Skin of body (tissue), 2 donors: Measurements from ENCODE around the gene RNPS1. TPM values are rescaled to one million over a fixed set of nuclear protein-coding genes. Genes with fewer than 3 reads are reported as not detected.

Experiments used
- DNase-seq: peaks from one replicate; lab custom pipeline; 2025; lab: John Stamatoyannopoulos, UW
- total RNA-seq: library from RNA; depleted of rRNA; stranded (reverse); fragments of >200 nt; gene quantifications from one replicate; pipeline ENCODE4 v1.2.3, GENCODE V29; 2014

RNPS1 gene
- total RNA-seq, 1 donor from 2014 or later = 57.3 TPM

DNA sequence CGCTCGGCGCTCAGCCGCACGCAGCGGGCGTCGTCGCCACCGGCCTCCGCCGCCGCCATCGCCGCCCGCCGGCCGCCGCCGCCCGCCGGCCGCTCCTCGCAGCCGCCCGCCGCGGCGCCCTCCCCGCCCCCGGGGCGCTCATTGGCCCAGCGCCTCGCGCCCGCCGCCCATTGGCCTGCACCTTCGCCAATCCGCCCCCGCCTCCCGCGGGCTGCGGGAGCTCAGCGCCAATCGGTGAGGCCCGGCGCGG lies 53.3 kb downstream of the RNPS1 start, which contains the start of gene PGP:
Gene PGP, minus strand, starts transcription at position 122 of the 250 bp plus-strand sequence. Its CDS starts 63 bp downstream, at position 59.
- no peak for DNase-seq

DNA sequence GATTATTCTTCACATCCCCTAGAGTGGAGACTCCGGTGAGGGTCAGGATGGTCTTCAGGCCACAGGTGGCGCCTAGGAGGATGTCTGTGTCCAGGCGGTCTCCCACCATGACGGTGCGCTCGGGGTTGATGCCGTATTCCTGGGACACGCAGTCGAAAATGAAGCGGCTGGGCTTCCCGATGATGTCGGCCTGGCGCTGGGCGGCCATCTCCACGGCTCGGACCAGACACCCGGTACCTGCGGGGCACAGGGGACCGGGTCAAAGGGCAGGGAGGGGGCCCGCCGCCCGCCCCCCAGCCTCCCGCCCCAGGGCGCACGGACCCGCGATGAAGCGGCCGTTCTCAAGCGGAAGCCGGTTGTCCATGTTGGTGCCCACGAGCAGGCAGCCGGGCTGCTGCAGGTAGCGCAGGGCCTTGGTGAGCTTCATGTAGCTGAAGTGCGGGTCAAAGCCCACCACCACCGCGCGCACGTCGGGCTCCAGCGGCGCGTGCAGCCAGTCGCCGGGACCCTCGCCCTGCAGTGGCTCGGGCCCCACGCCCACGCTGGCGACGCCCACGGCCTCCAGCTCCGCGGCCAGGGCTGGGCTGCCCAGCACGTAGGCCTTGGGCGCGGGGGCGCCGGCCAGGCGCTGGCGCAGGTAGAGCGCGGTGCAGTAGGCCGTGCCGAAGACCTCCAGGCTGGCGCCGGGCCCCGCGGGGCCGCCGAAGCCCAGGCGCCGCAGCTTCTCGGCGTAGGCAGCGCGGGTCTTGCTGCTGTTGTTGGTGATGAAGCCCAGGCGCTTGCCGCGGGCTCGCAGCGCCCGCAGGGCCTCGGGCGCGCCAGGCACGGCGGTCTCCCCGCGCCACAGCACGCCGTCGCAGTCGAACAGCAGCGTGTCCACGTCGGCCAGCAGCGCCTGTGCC lies 53.9 kb downstream of the RNPS1 start:
- DNase-seq = no peak

DNA sequence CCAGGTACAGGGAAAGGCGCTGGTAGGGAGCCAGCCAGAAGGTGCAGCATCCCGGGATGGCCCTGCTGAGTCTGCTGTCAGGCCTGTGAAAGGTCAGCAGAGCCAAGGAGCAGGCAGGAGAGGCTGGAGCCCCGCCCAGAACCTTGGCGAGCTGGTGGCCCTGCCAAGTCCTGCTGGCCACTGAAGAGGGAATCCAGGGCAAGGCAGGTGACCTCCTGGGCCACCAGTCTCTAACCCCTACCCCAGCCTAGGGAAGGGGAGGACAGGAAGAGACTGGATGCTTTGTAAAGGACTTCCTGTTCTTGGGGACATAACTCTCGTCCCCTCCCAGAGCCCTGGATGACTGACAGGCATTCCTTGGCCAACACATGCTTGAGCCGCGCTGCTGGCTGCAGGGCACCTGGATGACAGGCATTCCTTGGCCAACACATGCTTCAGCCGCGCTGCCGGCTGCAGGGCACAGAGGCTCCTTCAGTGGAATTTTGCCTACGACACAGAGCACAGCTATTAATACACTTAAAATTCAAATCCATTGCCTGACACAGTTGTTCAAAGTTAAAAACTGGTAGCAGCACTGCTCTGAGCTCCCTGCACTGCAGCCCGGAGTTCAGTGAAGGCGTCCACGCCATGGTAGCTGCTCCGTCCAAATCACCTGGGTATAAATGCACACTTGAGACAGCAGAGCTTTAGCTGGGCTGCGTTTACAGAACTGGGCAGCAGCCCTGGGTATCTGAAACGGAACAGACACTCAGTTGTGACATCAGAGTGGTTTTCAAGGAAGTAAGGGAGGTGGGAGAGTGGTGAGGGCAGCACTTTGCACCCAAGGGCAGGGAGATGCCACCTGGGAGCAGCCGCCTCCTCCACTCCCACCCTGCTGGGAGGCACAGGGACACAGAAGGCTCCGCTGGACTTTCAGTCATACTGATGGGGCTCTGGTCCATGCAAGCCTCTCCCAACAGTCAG lies 55.3 kb downstream of the RNPS1 start:
- peak; percentile 15 for DNase-seq

DNA sequence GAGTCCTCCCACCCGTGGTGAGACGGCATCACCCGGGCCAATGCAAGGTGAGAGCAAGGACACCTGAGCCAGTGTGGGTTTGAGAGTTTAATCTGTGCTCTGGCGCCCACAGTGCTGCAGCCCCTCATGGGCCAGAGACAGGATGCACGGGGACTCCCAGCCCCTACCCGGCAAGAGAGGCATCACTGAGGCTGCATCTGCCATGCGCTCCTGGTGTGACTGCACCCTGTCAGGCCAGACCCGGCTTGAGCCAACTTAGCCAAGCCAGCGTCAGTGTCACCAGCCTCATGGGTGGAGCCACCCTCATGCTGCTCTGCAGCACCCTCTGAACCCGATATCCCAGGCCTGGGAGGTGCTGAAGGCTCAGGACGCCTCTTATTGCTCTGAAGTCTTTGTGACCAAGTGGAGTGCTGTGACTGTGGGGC lies 56.0 kb downstream of the RNPS1 start:
- DNase-seq = no peak

DNA sequence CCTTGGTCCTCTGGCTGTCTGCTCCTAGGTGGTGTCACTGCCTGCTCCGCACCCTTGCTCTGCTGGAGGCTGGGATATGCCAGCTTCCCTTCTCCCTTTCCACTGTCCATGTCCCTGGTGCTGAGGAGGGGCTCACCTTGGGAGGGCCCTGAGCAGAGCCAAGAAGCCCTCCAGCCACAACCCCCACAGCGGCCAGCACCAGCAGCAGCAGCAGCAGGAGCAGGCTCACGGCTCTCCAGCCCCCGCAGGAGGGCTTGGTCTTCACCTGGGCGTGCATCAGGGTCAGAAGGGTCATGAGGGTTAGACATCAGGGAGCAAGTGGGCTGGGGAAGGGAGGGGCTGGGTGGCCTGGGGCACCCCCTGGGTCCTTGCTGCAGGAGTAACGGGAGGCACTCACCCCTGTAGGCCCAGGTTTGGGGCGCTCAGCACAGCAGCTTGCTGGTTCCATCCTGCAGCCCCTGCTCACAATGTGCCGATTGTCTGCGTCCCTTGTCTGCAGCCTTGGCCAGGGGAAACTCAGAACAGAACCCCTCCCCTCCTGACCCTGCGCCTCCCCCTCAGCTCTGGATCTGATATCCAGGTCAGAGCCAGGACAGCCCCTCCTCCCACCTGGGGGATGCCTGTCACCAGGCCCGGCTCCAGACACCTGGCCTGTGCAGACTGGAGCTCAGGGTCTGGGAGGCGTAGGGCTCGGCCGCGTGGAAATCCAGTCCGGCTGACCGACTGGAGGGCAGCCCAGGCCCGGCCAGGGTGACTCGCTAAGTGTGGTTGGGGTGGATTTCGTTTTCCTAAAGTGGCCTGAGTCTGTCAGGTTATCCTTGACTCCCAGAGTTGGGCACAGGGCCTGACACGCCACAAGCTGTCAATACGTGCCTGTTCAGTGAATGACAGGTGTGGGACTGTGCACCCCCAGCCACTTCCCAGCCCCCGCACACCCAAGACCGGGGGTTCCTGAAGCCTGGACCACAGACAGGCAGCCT lies 57.2 kb downstream of the RNPS1 start, which contains the start of gene BRICD5:
Gene BRICD5, minus strand, starts transcription at position 478 of the 980 bp plus-strand sequence. Its CDS starts 30 bp downstream, at position 448.
- no peak for DNase-seq

DNA sequence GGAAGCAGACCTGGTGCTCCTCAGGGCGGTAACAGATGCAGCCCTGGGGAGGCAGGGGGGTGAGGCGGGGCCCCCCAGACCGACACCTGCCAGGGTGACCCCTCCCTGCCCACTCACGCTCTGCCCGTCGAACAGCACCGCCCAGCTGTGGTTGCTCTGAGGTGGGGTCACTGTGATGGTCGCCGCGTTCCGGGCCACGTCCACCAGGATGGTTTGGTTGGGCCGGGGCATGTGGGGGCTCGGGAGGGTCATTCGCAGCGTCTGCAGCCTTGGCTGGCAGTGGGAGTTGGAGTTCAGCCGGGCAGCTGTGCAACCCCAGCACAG lies 58.0 kb downstream of the RNPS1 start:
- no peak for DNase-seq

DNA sequence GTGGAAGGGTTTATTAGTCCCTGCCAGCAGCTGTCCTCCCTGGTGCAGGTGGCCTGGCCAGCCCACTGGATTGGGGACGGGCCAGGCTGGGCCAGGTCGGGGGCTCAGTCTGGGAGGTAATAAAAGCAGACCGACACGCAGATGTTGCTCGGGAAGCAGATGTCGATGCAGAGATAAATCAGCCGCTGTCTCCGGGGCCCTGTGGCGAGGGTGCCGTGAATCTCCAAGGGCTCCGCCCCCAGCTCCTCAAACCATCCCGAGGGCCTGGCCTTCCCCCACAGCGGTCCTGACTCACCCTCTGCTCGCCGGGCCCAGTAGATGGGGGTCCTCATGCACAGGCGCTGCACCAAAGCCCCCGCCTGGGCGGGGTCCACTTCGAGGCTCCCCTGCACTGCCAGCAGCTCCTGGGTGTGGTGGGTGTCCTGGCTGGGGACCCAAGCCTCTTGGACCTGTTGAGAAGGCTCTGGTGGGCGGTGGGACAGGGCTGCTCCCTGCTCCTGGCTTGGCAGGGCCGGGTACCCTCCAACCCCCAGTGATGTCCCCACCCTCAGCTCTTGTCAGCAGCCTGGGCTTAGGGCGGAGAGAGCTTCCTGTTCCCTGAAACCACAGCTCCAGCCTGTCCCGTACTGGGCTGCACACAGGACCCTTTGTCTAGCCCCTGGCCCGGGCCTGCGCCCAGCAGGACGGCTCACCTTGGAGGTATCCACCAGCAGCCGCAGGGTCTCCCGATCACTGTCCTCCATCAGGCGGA lies 58.5 kb downstream of the RNPS1 start:
- no peak for DNase-seq

DNA sequence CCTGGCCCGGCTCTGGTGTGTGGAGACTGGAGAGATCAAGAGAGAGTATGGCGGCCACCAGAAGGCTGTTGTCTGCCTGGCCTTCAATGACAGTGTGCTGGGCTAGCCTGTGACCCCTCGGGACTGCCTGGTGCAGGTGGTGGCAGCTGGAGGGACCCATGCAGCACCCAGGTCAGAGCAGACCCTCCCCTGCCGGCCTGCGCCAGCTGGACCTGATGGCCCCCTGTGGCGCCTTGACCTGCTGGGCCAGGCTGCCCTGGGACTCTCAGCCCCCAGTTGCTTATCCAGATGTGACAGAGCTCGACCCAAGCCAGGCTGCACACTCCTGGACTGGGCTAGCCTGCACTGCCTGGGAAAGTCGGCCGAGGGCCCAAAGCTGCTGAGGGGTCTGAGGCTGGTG lies 59.2 kb downstream of the RNPS1 start:
- no peak for DNase-seq

DNA sequence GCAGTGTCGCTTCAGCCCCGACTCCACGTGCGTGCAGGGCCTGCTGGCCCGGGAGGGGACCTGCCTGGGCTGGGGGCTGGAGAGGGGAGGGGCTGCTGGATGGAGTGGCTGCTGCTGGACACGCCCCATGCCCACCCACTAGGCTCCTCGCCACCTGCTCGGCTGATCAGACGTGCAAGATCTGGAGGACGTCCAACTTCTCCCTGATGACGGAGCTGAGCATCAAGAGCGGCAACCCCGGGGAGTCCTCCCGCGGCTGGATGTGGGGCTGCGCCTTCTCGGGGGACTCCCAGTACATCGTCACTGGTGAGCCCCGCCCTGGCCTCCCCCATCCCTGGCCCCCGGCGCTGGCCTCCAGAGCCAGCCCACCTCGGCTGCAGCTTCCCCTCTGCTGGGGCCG lies 59.6 kb downstream of the RNPS1 start:
- DNase-seq = no peak

DNA sequence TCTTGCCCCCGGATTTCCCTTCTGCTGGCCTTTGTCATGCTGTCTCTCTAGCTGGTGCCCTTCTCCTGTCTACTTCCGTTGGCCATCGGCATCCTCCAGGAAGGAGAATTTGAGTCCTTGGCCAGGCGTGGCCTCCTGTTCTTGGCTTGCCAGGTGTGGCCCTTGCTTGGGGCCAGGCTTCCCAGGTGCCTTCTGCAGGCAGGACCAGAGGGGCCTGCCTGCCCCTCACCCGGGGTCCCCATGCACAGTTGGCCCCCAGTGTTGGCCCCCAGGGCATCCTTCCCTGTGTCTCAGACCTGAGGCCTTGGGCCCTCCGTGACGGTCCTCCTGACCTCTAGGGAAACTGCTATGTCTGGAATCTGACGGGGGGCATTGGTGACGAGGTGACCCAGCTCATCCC lies 60.1 kb downstream of the RNPS1 start:
- DNase-seq = no peak

DNA sequence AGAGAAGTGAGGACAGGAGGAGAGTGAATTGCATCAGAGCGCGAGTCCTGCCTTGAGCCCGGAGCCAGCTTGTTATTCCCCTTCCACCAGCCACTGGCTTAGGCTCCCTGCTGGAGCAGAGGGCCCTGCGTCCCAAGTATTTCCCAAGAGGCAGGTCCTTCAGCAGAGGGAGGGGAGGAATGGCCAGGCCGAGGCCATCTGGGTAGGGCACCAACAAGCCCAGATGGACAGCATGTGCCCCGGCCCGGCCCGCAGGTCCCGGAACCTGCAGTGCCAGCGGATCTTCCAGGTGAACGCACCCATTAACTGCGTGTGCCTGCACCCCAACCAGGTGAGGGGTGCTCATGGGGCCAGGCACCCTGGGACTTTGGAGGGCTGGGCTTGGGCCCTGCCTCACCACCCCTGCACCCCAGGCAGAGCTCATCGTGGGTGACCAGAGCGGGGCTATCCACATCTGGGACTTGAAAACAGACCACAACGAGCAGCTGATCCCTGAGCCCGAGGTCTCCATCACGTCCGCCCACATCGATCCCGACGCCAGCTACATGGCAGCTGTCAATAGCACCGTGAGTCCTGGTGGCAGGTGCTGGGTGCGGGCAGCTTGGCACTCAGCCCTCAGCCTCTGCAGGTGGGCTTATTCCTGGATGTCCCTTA lies 61.0 kb downstream of the RNPS1 start:
- DNase-seq = no peak

DNA sequence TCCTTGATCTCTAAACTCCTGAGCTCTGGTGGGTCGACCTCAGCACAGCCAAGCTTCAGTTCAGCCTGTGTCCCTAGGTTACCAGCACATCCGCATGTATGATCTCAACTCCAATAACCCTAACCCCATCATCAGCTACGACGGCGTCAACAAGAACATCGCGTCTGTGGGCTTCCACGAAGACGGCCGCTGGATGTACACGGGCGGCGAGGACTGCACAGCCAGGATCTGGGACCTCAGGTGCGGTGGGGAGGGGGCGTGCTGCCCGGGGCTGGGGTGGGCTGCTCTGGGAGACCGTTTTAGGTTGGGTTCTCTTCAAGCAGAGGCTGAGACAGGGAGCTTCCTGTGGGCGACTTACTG lies 61.5 kb downstream of the RNPS1 start:
- DNase-seq = no peak

DNA sequence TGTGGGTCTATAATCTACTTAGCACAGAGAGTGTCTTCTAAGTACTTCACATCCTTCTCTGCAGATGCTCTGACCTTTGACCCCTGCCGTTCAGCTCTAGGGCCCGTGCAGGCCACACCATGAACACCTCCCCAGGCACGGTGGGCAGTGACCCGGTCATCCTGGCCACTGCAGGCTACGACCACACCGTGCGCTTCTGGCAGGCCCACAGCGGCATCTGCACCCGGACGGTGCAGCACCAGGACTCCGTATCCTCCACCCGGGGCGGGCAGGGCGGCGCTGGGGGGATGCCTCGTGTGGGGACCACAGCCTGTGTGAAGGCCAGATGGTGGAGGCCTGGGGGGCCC lies 62.0 kb downstream of the RNPS1 start:
- DNase-seq = no peak

DNA sequence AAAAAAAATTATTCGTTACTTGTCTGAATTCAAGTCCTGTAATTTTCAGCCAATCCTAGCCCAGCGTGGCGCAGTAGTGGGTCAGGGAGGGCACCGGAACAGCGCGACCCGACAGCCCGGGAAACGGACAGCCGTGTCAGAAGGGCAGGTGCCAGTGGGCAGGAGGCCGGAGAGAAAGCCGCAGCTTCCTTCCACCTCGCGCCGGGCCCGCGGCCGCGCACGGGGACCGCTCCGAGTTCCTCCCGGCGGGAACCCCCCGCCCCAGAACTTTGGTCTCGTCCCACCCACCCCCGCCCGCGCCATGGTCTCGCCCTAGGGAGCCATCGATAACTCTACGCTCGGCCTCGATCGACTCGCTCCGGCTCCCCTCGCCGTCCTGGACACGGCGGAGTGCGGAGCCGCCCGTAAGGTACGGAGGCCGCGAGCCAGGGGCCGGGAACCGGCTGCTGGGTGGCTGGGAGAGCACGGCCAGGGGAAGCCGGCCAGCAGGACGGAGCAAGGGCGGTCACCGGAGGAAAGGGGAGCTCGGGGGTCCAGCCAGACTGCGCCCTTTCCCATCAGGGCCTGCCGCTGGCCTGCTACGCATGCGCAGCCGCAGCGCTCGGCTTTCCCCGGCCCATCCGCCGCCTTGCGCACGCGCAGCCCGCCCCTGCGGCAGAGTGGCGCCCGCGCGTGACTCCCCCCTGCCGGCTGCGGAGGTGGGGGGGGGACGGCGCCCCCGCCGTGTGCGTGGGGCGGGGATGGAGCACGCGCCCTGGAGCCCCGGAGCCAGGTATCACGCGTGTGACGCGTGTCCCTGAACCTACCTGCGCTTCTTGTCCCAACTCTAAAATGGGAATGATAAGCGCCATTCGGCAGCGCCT lies 62.6 kb downstream of the RNPS1 start, which contains the start of gene MLST8:
Gene MLST8, plus strand, starts transcription at position 351 of the 863 bp plus-strand sequence. CDS start 632 bp downstream, outside the sequence.
- peak; percentile 90 for DNase-seq

DNA sequence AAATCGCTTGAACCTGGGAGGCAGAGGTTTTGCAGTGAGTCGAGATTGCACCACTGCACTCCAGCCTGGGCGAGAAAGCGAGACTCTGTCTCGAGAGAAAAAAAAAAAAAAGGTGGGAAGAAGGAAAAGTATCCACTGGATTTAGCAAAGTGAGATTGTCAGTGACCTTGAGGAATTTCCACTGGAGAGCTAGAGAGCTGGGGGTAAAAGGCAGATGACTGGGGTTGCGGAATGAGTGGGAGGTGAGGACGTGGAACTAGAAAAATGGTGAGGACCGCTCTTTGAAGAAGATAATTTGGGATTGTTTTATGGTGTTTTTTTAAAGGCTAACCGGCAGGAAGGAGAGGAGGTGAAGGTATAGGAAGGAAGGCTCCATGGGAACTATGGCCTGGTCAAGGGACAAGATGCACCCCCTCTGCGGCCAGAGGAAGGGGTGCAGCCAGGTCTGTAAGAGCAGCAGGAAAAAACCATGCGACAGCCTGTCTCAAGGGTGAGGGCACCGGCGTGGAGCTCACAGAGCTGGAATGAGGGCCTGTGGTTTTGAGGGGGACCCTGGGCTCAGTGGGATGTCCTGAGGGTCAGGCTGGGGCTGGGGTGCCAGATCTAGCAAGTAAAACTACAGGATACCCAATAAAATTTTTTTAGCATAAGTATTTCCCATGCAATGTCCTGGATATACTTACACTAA lies 63.4 kb downstream of the RNPS1 start:
- no peak for DNase-seq
